Endodermal cell (in vitro differentiated cells): ENCODE measurements around the gene ZNF275. TPM values are rescaled to one million over a fixed set of nuclear protein-coding genes. Genes with fewer than 3 reads are reported as not detected.

Experiments
- DNase-seq: peaks from one replicate; pipeline ENCODE4 v3.0.0-alpha.2; 2017
- H3K27ac ChIP-seq: 2 replicates; pipeline ENCODE4 v1.5.1; 2013; ENCODE audit warnings: mild to moderate bottlenecking, low read depth, low read length, moderate library complexity
- H3K27me3 ChIP-seq: 2 replicates; pipeline ENCODE4 v1.6.1; 2013; ENCODE audit warnings: mild to moderate bottlenecking, low read length, moderate library complexity; ENCODE audit not compliant: insufficient read depth, control insufficient read depth, poor library complexity, severe bottlenecking
- H3K36me3 ChIP-seq: 2 replicates; pipeline ENCODE4 v1.7.0; 2013; ENCODE audit warnings: mild to moderate bottlenecking, low read length, moderate library complexity; ENCODE audit not compliant: control insufficient read depth, insufficient read depth
- H3K4me1 ChIP-seq: one replicate; pipeline ENCODE4 v1.7.0; 2013; ENCODE audit warnings: low read length; ENCODE audit not compliant: control insufficient read depth, insufficient read depth
- H3K4me3 ChIP-seq: 2 replicates; pipeline ENCODE4 v1.5.1; 2013; ENCODE audit warnings: mild to moderate bottlenecking, low read length, moderate library complexity
- H3K9ac ChIP-seq: 2 replicates; pipeline ENCODE4 v1.6.1; 2013; ENCODE audit warnings: mild to moderate bottlenecking, low read length, moderate library complexity; ENCODE audit not compliant: poor library complexity, severe bottlenecking; ENCODE audit errors: extremely low read depth
- H3K9me3 ChIP-seq: 2 replicates; pipeline ENCODE4 v1.6.1; 2013; ENCODE audit warnings: mild to moderate bottlenecking, low read length, moderate library complexity; ENCODE audit not compliant: control insufficient read depth
- H3K27ac Mint-ChIP-seq: 2 replicates; pipeline ENCODE4 v1.8.0; 2020; ENCODE audit warnings: mixed read lengths
- H3K27me3 Mint-ChIP-seq: 2 replicates; pipeline ENCODE4 v1.8.0; 2021; ENCODE audit warnings: mild to moderate bottlenecking, mixed read lengths; ENCODE audit not compliant: insufficient read depth
- H3K36me3 Mint-ChIP-seq: 2 replicates; pipeline ENCODE4 v1.8.0; 2020; ENCODE audit warnings: low read depth, mixed read lengths
- H3K4me1 Mint-ChIP-seq: 2 replicates; pipeline ENCODE4 v1.8.0; 2020; ENCODE audit warnings: mixed read lengths
- H3K4me3 Mint-ChIP-seq: 2 replicates; pipeline ENCODE4 v1.8.0; 2020; ENCODE audit warnings: mild to moderate bottlenecking, moderate library complexity, mixed read lengths
- H3K9me3 Mint-ChIP-seq: 2 replicates; pipeline ENCODE4 v1.8.0; 2020; ENCODE audit warnings: mild to moderate bottlenecking, mixed read lengths
- WGBS, 2 experiments: methylation state at CpG; one replicate each; pipeline versions ENCODE4 v1.1.5 to v1.1.7; 2013; ENCODE audit warnings: missing lambda C conversion rate in 2 of 2, mixed read lengths in 1 of 2; ENCODE audit not compliant: insufficient coverage in 1 of 2, insufficient read length in 1 of 2; 5-methylcytosine and 5-hydroxymethylcytosine counted together
- total RNA-seq, 2 donors: library from RNA; stranded (reverse); fragmentation: NEBNext Ultra II Directional in 1 of 2; extraction: Animal tissue kit (Norgen Biotek cat#: 25700) in 1 of 2; gene quantifications; 2 replicates in 1 of 2; 3 replicates in 1 of 2; pipeline ENCODE4 v1.2.1, GENCODE V29; 2021
- TF ChIP-seq, protein P1 (sequence below): fragments of 200-600 bp; sonication (generic); conservative IDR thresholded peaks from 2 replicates; pipeline ENCODE4 v1.5.0; 2021; ENCODE audit warnings: antibody characterized with exemption, mild to moderate bottlenecking

Gene ZNF275
- total RNA-seq, 2 donors from 2014 or later: 11.0 to 12.6 TPM

DNA sequence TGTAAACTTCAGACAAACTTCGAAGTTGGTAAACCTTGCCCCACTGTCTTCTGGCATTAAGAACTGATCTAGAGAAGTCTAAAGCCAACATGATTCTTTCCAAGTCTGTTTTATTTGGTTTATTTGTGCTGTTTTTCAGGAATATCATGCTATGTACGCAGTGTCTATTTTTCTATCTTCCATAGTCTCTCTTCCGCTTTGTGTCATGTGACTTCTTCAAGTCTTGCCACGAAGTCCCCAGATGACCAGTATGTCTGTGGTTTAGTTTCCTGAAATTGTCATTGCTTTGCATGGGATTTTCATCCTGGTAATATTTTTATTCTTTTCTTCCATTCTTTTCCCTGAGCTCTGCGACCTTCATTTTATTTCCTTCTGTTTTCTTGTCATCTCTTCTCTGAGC lies 52.1 kb downstream of the ZNF275 start:
- Mint-ChIP-seq H3K9me3 (peaks cover 27% of the 10 kb centered on the region), H3K36me3 (no peaks in the 10 kb centered on the region), H3K27me3 (no peaks in the 10 kb centered on the region), H3K27ac (no peak overlapping the region), H3K4me1 (no peaks in the 10 kb centered on the region), H3K4me3 (no peak overlapping the region)
- TF ChIP-seq, protein P1, sequence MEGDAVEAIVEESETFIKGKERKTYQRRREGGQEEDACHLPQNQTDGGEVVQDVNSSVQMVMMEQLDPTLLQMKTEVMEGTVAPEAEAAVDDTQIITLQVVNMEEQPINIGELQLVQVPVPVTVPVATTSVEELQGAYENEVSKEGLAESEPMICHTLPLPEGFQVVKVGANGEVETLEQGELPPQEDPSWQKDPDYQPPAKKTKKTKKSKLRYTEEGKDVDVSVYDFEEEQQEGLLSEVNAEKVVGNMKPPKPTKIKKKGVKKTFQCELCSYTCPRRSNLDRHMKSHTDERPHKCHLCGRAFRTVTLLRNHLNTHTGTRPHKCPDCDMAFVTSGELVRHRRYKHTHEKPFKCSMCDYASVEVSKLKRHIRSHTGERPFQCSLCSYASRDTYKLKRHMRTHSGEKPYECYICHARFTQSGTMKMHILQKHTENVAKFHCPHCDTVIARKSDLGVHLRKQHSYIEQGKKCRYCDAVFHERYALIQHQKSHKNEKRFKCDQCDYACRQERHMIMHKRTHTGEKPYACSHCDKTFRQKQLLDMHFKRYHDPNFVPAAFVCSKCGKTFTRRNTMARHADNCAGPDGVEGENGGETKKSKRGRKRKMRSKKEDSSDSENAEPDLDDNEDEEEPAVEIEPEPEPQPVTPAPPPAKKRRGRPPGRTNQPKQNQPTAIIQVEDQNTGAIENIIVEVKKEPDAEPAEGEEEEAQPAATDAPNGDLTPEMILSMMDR: no peak
- 98% methylated on average over 5 of the region's 5 CpGs; no CpG with 5 or more reads in 1 of the 2 experiments for WGBS, 2 experiments
- H3K4me3 ChIP-seq: no peak overlapping the region
- no peak for DNase-seq
- H3K4me1 ChIP-seq: no peaks in the 10 kb centered on the region
- H3K36me3 ChIP-seq: no peaks in the 10 kb centered on the region
- no peaks in the 10 kb centered on the region for H3K27me3 ChIP-seq
- H3K9ac ChIP-seq: no peak overlapping the region
- H3K9me3 ChIP-seq: no peaks in the 10 kb centered on the region
- no peak overlapping the region for H3K27ac ChIP-seq

DNA sequence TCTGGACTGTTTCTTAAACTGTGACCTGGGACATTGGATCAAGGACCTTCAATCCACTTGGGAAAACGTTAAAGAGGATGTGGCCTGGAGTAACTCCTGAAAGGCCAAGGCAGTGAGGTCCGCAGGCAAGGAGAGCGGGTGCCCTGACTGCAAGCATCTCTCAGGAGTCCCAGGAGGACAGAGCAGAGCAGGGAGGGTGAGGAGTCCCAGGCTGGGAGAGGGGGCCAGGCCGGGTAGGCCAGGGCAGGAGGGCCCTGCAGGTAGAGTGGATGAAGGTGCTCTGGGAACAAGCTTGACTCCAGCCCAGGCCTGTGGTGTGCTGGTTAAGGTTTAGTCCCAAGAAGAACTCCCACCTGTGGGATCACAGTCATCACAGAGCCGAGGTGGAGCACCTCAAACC lies 53.4 kb downstream of the ZNF275 start:
- H3K4me3 Mint-ChIP-seq: no peak overlapping the region
- WGBS, 2 experiments: 78 to 89% methylated on average over 3 to 4 of the region's 5 CpGs
- no peaks in the 10 kb centered on the region for H3K27me3 ChIP-seq
- H3K9me3 Mint-ChIP-seq: peaks cover 24% of the 10 kb centered on the region
- H3K27me3 Mint-ChIP-seq: no peaks in the 10 kb centered on the region
- H3K9me3 ChIP-seq: no peaks in the 10 kb centered on the region
- no peaks in the 10 kb centered on the region for H3K36me3 ChIP-seq
- H3K27ac Mint-ChIP-seq: no peak overlapping the region
- H3K36me3 Mint-ChIP-seq: no peaks in the 10 kb centered on the region
- TF ChIP-seq, protein P1: no peak
- no peaks in the 10 kb centered on the region for H3K4me1 Mint-ChIP-seq
- no peak overlapping the region for H3K27ac ChIP-seq
- H3K4me3 ChIP-seq: no peak overlapping the region
- no peak overlapping the region for H3K9ac ChIP-seq
- H3K4me1 ChIP-seq: no peaks in the 10 kb centered on the region
- DNase-seq: peak; percentile 15

DNA sequence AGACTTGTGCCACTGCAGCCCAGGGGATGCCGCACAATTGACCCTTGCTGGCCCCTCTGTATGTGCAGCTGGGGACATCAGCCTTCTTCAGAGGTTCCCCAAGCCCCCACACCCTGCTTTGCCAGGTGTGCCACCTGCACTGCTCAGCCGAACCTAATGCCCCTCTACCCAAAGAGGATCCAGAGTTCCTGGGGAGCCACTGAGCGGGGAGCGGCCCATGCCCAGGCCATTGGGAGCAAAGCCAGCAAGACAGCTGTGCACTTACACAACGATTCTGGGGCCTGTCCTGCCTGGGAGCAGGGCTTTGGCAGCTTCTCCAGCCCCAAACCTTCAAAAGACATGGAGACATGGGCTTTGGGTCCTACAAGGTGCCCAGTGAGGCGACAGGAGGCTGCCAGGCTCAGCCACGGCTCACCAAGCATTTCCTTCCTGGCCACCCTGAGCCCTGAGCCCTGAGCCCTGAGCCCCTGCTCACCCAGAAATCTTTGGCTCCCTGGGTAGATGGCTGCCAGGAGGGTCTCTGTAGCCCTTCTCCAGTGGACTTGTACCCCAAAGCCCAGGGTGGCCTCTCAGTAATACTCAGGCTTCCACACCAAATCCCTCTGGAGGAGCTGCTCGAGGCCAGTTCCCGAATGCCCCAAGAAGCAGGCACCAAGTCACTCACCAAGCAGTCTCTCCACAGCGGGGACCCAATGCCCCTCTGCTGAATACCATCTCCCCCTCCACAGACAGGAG lies 54.2 kb downstream of the ZNF275 start:
- TF ChIP-seq, protein P1: no peak
- Mint-ChIP-seq H3K4me1 (no peaks in the 10 kb centered on the region), H3K9me3 (peaks cover 24% of the 10 kb centered on the region), H3K4me3 (no peak overlapping the region), H3K27me3 (no peaks in the 10 kb centered on the region), H3K36me3 (no peaks in the 10 kb centered on the region), H3K27ac (no peak overlapping the region)
- Histone ChIP-seq H3K9ac (no peak overlapping the region), H3K9me3 (no peaks in the 10 kb centered on the region), H3K36me3 (no peaks in the 10 kb centered on the region), H3K4me3 (no peak overlapping the region), H3K27ac (no peak overlapping the region), H3K4me1 (no peaks in the 10 kb centered on the region), H3K27me3 (no peaks in the 10 kb centered on the region)
- 93% methylated on average over 10 of the region's 10 CpGs; no CpG with 5 or more reads in 1 of the 2 experiments for WGBS, 2 experiments
- peak; percentile 14 for DNase-seq
